ENCODE results near the gene ANO3. TPM values are rescaled to one million over a fixed set of nuclear protein-coding genes. Genes with fewer than 3 reads are reported as not detected.

Gene ANO3
- total and polyA plus RNA-seq, 2 of the 4 experiments (the other 2 are of a cell fraction): 0.02 to 0.18 TPM

DNA sequence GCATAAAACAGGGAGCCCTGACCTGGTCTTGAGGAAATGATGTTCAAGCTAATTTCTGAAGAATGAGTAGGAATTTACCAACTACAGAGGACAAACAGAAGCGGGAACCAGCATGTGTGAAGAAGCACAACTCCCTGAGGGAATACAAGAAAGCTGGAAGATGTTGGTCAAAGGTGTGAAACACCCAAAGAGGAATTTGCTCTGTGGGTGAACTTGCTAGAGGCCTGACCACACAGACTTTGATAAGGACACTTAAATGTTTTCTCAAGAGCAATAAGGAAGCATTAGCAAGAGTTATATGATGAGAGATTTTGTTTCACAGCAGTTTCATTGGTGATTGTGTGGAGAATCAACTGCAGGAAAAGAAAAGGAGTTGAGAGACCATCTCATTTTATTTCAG, 372.3 kb downstream of the ANO3 start:
- DNase-seq (no peak), ATAC-seq (ENCODE audit: low read depth) (no peak)
- Histone ChIP-seq H2AK5ac (ENCODE audit: low read depth, low read length) (no peak overlapping the region), H4K8ac (ENCODE audit: low read depth in 2 of 2, low read length in 2 of 2) (no peak overlapping the region), H4K20me1 (ENCODE audit: insufficient read depth, low read length) (no peaks in the 10 kb centered on the region), H4K5ac (ENCODE audit: low read depth, low read length) (no peak overlapping the region), H2BK15ac (ENCODE audit: low read depth, low read length) (no peak overlapping the region), H3K4me2 (ENCODE audit: low read depth, low read length) (no peak overlapping the region), H2BK20ac (ENCODE audit: low read depth, low read length) (no peak overlapping the region), H3K36me3 (ENCODE audit: control insufficient read depth, insufficient read depth, low read length) (no peaks in the 10 kb centered on the region), H3K9ac (ENCODE audit: low read depth, low read length) (no peak overlapping the region), H3K27ac (ENCODE audit: insufficient read depth, low read length) (no peak overlapping the region), H3K79me1 (ENCODE audit: low read depth in 1 of 2, low read length in 2 of 2) (no peaks in the 10 kb centered on the region), H3K4me3 (ENCODE audit: insufficient read depth, low read depth, low read length) (no peak overlapping the region), H3K56ac (ENCODE audit: extremely low read depth, insufficient read depth, low read length) (no peak overlapping the region), H2BK120ac (ENCODE audit: low read depth, low read length) (no peak overlapping the region), H3K14ac (replicated peaks; ENCODE audit: low read depth, low read length) (no peak overlapping the region), H3K23ac (ENCODE audit: low read depth, low read length) (no peak overlapping the region), H3K4me1 (ENCODE audit: control insufficient read depth, insufficient read depth, low read length) (no peaks in the 10 kb centered on the region), H3K9me3 (ENCODE audit: control insufficient read depth, insufficient read depth, low read length) (no peaks in the 10 kb centered on the region), H2BK5ac (ENCODE audit: low read depth, low read length, poor library complexity, severe bottlenecking) (no peak overlapping the region), H3K9me1 (ENCODE audit: insufficient read depth, low read length) (no peaks in the 10 kb centered on the region), H2AFZ (replicated peaks; ENCODE audit: low read length, poor library complexity) (no peak overlapping the region), H3K27me3 (ENCODE audit: control insufficient read depth, insufficient read depth, low read length) (no peaks in the 10 kb centered on the region), H4K91ac (ENCODE audit: insufficient read depth, low read depth, low read length) (no peak overlapping the region), H3K18ac (ENCODE audit: low read depth, low read length) (no peak overlapping the region), H2AK9ac (replicated peaks; ENCODE audit: low read depth, low read length, poor library complexity) (no peak overlapping the region), H3K4ac (ENCODE audit: low read depth, low read length) (no peak overlapping the region)
- no CpG with 5 or more reads among the region's 1 CpG for WGBS, 2 experiments (ENCODE audit: extremely low coverage in 2 of 2, insufficient read length in 1 of 2)
- BruUV-seq (replicated peaks): no TSS peak
- POLR2A ChIA-PET (ENCODE audit: unreplicated experiment): no interaction called here
- CTCF ChIA-PET: no interaction called here
- intact Hi-C loops (cut with micrococcal nuclease): no loop called here
- TF ChIP-seq RFX5 (IDR thresholded peaks at IDR 0.05; ENCODE audit: low read depth, low read length) (no peak), NFE2L2 (IDR thresholded peaks at IDR 0.05; ENCODE audit: low read depth, low read length) (no peak), CTCF (conservative IDR thresholded peaks at IDR 0.05; ENCODE audit: low read depth, low read length) (no peak), RAD21 (IDR thresholded peaks at IDR 0.05; ENCODE audit: low read length) (no peak), USF2 (IDR thresholded peaks at IDR 0.05; ENCODE audit: low read depth, low read length) (no peak), RCOR1 (IDR thresholded peaks at IDR 0.05; ENCODE audit: insufficient replicate concordance, low read length) (no peak)
- in situ Hi-C loops (cut with MboI; ENCODE audit: low sequenced_read_pairs): no loop called here
- dilution Hi-C loops (cut with HindIII; ENCODE audit: low sequenced_read_pairs, unreplicated experiment): no loop called here
